ENCODE measurements around the gene SUPT3H. TPM values are rescaled to one million over a fixed set of nuclear protein-coding genes. Genes with fewer than 3 reads are reported as not detected.

SUPT3H gene
- total and polyA plus RNA-seq, 7 donors, result 1.7 to 4.3 (median 2.8) TPM

DNA sequence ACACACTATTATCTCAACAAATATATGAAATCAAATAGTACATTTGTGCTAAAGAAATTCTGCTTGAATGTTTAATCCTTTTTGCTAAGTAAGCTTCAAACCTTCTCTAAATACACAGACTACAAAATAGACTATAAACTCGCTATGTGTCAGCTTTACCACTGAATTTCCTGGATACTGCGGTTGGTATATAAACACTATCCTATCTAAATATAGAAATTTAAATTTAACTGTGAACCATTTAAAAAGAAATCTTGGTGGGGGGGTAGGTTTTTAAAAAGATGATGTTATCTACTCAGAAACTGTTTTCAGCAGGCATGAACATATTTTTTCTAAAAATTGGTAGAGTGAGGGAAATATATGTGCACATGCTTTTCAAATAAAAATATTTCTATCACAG lies 356.1 kb downstream of the SUPT3H start:
- no peaks in the 10 kb centered on the region for H3K27me3 ChIP-seq (ENCODE audit: insufficient read depth in 3 of 3, low read length in 2 of 3)
- H3K36me3 ChIP-seq (ENCODE audit: insufficient read depth in 1 of 2, low read depth in 1 of 2), result no peaks in the 10 kb centered on the region
- no peak overlapping the region for H3K4me3 ChIP-seq
- no peak for DNase-seq
- H3K9me3 ChIP-seq, result peaks cover 4% of the 10 kb centered on the region
- ATAC-seq, result no peak
- H3K27ac ChIP-seq, result no peak overlapping the region
- TF ChIP-seq, protein P1, sequence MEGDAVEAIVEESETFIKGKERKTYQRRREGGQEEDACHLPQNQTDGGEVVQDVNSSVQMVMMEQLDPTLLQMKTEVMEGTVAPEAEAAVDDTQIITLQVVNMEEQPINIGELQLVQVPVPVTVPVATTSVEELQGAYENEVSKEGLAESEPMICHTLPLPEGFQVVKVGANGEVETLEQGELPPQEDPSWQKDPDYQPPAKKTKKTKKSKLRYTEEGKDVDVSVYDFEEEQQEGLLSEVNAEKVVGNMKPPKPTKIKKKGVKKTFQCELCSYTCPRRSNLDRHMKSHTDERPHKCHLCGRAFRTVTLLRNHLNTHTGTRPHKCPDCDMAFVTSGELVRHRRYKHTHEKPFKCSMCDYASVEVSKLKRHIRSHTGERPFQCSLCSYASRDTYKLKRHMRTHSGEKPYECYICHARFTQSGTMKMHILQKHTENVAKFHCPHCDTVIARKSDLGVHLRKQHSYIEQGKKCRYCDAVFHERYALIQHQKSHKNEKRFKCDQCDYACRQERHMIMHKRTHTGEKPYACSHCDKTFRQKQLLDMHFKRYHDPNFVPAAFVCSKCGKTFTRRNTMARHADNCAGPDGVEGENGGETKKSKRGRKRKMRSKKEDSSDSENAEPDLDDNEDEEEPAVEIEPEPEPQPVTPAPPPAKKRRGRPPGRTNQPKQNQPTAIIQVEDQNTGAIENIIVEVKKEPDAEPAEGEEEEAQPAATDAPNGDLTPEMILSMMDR (IDR thresholded peaks at IDR 0.05), result no peak
- intact Hi-C loops (cut with DNase I), result no loop called here
- 58 to 66% (median 66%) methylated on average over 2 of the region's 2 CpGs for WGBS, 3 donors
- no peaks in the 10 kb centered on the region for H3K4me1 ChIP-seq

DNA sequence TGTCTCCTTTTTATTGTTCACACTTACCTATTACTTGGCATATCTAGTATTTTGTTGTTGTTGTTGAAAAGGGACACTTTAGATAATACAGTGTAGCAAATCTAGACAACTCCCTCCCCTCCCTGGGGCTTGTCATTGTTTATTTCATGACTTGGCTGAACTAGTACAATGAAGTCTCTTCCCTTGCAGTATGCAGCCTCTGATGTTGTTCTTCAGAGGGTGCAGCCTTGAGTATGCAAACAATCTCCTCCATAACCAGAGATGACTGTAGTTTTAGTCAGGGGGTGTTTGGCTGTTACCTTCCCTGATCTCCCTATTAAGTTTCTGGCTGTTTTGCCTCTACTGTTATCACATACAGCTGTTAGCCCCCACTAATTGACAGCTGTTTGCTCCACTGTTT lies 365.0 kb downstream of the SUPT3H start:
- Histone ChIP-seq H3K4me3 (no peak overlapping the region), H3K27me3 (ENCODE audit: insufficient read depth in 3 of 3, low read length in 2 of 3) (no peaks in the 10 kb centered on the region), H3K4me1 (no peaks in the 10 kb centered on the region), H3K36me3 (ENCODE audit: insufficient read depth in 1 of 2, low read depth in 1 of 2) (peaks cover 0 to 17% of the 10 kb centered on the region in 2 donors), H3K9me3 (no peaks in the 10 kb centered on the region), H3K27ac (no peak overlapping the region)
- intact Hi-C loops (cut with DNase I), result no loop called here
- TF ChIP-seq, protein P1 (IDR thresholded peaks at IDR 0.05), result no peak
- ATAC-seq (no peak), DNase-seq (no peak)

DNA sequence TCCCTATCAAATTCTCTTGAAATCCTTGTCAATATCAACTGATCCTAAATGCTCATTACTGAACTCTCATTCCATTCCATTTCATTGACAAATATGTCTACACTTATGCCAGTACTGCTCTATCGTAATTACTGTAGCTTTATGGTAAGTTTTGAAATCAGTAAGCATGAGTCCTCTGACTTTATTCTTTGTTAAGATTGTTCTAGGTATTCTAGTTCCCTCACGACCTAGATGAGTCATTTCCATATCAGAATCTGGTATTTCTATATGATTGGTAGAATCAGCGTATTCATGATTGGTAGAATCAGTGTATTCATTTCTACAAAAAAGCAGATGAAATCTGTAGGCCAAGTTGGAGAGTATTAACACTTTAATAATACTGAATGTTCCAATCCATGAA lies 368.2 kb downstream of the SUPT3H start:
- no peak overlapping the region for H3K27ac ChIP-seq
- H3K4me1 ChIP-seq, result no peaks in the 10 kb centered on the region
- no peak overlapping the region for H3K4me3 ChIP-seq
- 92 to 96% (median 95%) methylated on average over 3 of the region's 3 CpGs for WGBS, 3 donors
- intact Hi-C loops (cut with DNase I), result no loop called here
- no peak for ATAC-seq
- peaks cover 0 to 12% of the 10 kb centered on the region in 2 donors for H3K36me3 ChIP-seq (ENCODE audit: insufficient read depth in 1 of 2, low read depth in 1 of 2)
- TF ChIP-seq, protein P1 (IDR thresholded peaks at IDR 0.05), result no peak
- no peaks in the 10 kb centered on the region for H3K9me3 ChIP-seq
- no peaks in the 10 kb centered on the region for H3K27me3 ChIP-seq (ENCODE audit: insufficient read depth in 3 of 3, low read length in 2 of 3)
- DNase-seq, result no peak

DNA sequence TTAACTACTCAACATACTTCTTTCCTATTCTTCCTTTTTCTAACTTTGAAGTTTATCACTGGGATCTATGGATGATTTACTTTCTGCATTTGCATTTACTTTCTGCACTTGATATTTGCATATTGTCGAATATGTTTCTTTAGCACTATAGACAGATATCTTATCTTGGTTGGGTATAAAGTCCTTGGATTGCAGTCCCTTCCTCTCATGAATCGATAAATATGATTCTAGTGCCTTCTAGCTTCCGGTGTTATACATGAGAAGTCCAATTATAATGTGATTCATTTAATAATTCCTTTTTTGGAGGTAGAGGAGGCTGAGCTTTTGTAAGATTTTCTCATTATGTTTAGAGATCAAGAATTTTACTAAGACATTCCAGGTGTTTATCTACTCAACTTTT lies 370.8 kb downstream of the SUPT3H start:
- no peak overlapping the region for H3K4me3 ChIP-seq
- intact Hi-C loops (cut with DNase I), result no loop called here

DNA sequence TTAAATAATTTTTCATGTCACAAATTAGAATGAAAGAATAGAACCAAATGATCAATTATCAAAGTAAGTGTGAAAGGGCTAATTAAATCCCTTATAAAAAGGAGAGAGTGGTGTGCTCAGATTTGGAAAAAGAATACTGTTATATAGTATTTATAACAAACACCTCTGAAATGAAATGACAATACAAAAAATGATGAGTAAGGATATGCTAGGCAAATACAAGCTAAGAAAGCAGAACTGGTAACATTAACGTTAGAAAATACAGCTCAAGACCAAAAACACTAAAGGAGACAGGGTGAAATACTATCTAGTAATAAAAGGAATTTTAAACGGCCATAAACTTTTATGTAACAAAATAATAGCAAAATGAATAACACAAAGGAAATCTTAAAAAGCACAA lies 373.8 kb downstream of the SUPT3H start:
- Histone ChIP-seq H3K36me3 (ENCODE audit: insufficient read depth in 1 of 2, low read depth in 1 of 2) (no peaks in the 10 kb centered on the region), H3K9me3 (no peaks in the 10 kb centered on the region), H3K4me3 (no peak overlapping the region), H3K27ac (no peak overlapping the region), H3K27me3 (ENCODE audit: insufficient read depth in 3 of 3, low read length in 2 of 3) (no peaks in the 10 kb centered on the region), H3K4me1 (no peaks in the 10 kb centered on the region)
- 31 to 33% (median 31%) methylated on average over 2 of the region's 2 CpGs for WGBS, 3 donors
- DNase-seq, result no peak
- ATAC-seq, result no peak
- TF ChIP-seq, protein P1 (IDR thresholded peaks at IDR 0.05), result no peak
- intact Hi-C loops (cut with DNase I), result no loop called here

More for the DNA sequence above, 370.8 kb downstream of the SUPT3H start:
- Histone ChIP-seq H3K4me1 (no peaks in the 10 kb centered on the region), H3K36me3 (ENCODE audit: insufficient read depth in 1 of 2, low read depth in 1 of 2) (no peaks in the 10 kb centered on the region), H3K27ac (no peak overlapping the region), H3K9me3 (no peaks in the 10 kb centered on the region), H3K27me3 (ENCODE audit: insufficient read depth in 3 of 3, low read length in 2 of 3) (no peaks in the 10 kb centered on the region)
- 92 to 97% (median 94%) methylated on average over 3 of the region's 3 CpGs for WGBS, 3 donors
- ATAC-seq (no peak), DNase-seq (no peak)
- TF ChIP-seq, protein P1 (IDR thresholded peaks at IDR 0.05), result no peak

All from psoas muscle (tissue), 8 donors.